HEK293T (cell line): ENCODE data around the gene ACTN3.
"Not testable (repeated sequence)": the region's sequence is repeated elsewhere in the genome, so short reads cannot be mapped to it uniquely, and the experiment has no call there.

Experiments used
- CTCF ChIA-PET: fragments of 350-600 bp; formaldehyde crosslinking; extraction: SDS; loops from one replicate; lab custom pipeline; 2021; ENCODE audit warnings: antibody characterized with exemption, inconsistent platforms; lab: Yijun Ruan, JAX
- POLR2A ChIA-PET: fragments of 350-600 bp; formaldehyde crosslinking; extraction: SDS; loops from one replicate; lab custom pipeline; 2020; ENCODE audit warnings: antibody characterized with exemption, inconsistent platforms; lab: Yijun Ruan, JAX
- DNase-seq: peaks from one replicate; pipeline ENCODE4 v3.0.0; 2012; ENCODE audit warnings: mixed read lengths; ENCODE audit errors: extremely low spot score
- ARNT ChIP-seq: fragments of 450-650 bp; IDR thresholded peaks from 2 replicates; pipeline ENCODE4 v1.6.1; 2017; ENCODE audit warnings: mild to moderate bottlenecking
- BHLHE40 ChIP-seq: fragments of 450-650 bp; IDR thresholded peaks from 2 replicates; pipeline ENCODE4 v1.6.1; 2016; ENCODE audit warnings: mild to moderate bottlenecking, moderate library complexity, borderline replicate concordance
- CTBP1 ChIP-seq: fragments of 450-650 bp; IDR thresholded peaks from 2 replicates; pipeline ENCODE4 v1.6.1; 2016; ENCODE audit warnings: borderline replicate concordance
- ELF4 ChIP-seq: fragments of 450-650 bp; IDR thresholded peaks from 2 replicates; pipeline ENCODE4 v1.6.1; 2017; ENCODE audit warnings: antibody characterized with exemption
- FOXA1 ChIP-seq: fragments of 450-650 bp; IDR thresholded peaks from 2 replicates; pipeline ENCODE4 v1.6.1; 2016; ENCODE audit warnings: mild to moderate bottlenecking
- FOXK2 ChIP-seq: fragments of 450-650 bp; IDR thresholded peaks from 2 replicates; pipeline ENCODE4 v1.6.1; 2016; ENCODE audit warnings: mild to moderate bottlenecking
- FOXM1 ChIP-seq: fragments of 450-650 bp; IDR thresholded peaks from 2 replicates; pipeline ENCODE4 v1.6.1; 2017; ENCODE audit warnings: mild to moderate bottlenecking, borderline replicate concordance
- HDGF ChIP-seq: fragments of 450-650 bp; IDR thresholded peaks from 2 replicates; pipeline ENCODE4 v1.6.1; 2017; ENCODE audit warnings: antibody characterized with exemption, borderline replicate concordance
- L3MBTL2 ChIP-seq: fragments of 450-650 bp; conservative IDR thresholded peaks from 2 replicates; pipeline ENCODE4 v1.6.1; 2016; ENCODE audit warnings: mild to moderate bottlenecking
- LEF1 ChIP-seq: fragments of 450-650 bp; IDR thresholded peaks from 2 replicates; pipeline ENCODE4 v1.6.1; 2017; ENCODE audit warnings: mild to moderate bottlenecking, borderline replicate concordance
- NFRKB ChIP-seq: fragments of 450-650 bp; IDR thresholded peaks from 2 replicates; pipeline ENCODE4 v1.6.1; 2016; ENCODE audit warnings: mild to moderate bottlenecking, moderate library complexity
- PKNOX1 ChIP-seq: fragments of 450-650 bp; IDR thresholded peaks from 2 replicates; pipeline ENCODE4 v1.6.1; 2016
- SP1 ChIP-seq: fragments of 450-650 bp; IDR thresholded peaks from 2 replicates; pipeline ENCODE4 v1.6.1; 2017
- SUZ12 ChIP-seq: fragments of 450-650 bp; IDR thresholded peaks from 2 replicates; pipeline ENCODE4 v1.6.1; 2016; ENCODE audit warnings: mild to moderate bottlenecking
- TARDBP ChIP-seq: fragments of 450-650 bp; IDR thresholded peaks from 2 replicates; pipeline ENCODE4 v1.6.1; 2016
- ZNF384 ChIP-seq: fragments of 450-650 bp; IDR thresholded peaks from 2 replicates; pipeline ENCODE4 v1.6.1; 2016

Gene ACTN3

GRCh38 chr11:66531841-66532240 is 14.9 kb upstream of the ACTN3 start:
- ChIA-PET POLR2A (no interaction called here), CTCF (no interaction called here)
- no peak for TF ChIP-seq ELF4
- TF ChIP-seq SP1, result no peak
- no peak for TF ChIP-seq BHLHE40
- no peak for TF ChIP-seq FOXA1
- TF ChIP-seq PKNOX1, result no peak
- TF ChIP-seq TARDBP, result no peak
- no peak for TF ChIP-seq HDGF
- no peak for TF ChIP-seq CTBP1
- TF ChIP-seq L3MBTL2, result no peak
- TF ChIP-seq SUZ12, result no peak
- TF ChIP-seq LEF1, result no peak
- TF ChIP-seq ZNF384, result no peak
- TF ChIP-seq FOXM1, result no peak
- TF ChIP-seq ARNT, result no peak
- TF ChIP-seq FOXK2, result no peak
- TF ChIP-seq NFRKB, result no peak
- no peak for DNase-seq

GRCh38 chr11:66532784-66533183 is 13.9 kb upstream of the ACTN3 start:
- CTCF ChIA-PET, result no interaction called here
- POLR2A ChIA-PET, result interaction anchor here (0.8 kb wide), 1 partner anchor 13 kb away, joined by 3 read pairs; the partner anchor contains the start of gene ZDHHC24
- no peak for DNase-seq
- TF ChIP-seq L3MBTL2, result no peak
- TF ChIP-seq NFRKB, result no peak
- no peak for TF ChIP-seq ARNT

DNA sequence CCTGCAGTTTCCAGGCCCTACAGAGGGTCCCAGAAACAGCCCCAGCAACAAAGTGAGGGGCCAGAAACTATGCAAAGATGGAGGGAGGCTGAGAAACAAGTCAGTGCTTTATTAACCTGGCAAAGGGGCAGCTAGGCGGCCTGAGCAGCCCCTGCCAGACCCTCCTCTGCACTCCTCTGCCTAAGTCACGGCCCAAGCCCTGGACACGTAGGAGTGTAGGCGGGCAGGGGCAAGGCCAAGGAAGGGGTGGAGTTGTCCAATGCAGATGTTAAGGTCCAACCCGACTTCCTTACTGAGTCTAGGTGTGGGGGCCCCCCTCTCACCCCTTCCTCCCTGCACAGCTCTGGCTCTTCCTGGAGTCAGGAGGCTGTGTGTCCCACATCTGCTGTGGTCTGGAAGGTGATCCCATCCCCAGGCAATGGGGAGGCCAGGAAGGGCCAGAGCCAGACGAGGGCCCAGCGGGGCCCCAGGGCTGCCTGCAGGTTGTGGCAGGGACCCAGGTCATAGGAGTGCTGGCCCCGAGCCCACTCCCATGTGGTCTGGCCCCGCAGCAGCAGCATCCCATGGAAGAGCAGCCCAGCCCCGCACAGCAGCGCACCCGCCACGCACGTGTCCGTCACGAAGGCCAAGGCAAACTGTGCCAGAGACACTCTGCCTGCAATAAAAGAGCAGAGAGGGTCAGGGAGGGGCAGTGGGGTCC is 7.4 kb upstream of the ACTN3 start:
- POLR2A ChIA-PET, result no interaction called here
- CTCF ChIA-PET, result no interaction called here
- TF ChIP-seq PKNOX1 (no peak), FOXK2 (no peak), NFRKB (no peak), CTBP1 (no peak), HDGF (no peak), ZNF384 (no peak), FOXA1 (no peak), FOXM1 (no peak), SP1 (no peak), ARNT (no peak), ELF4 (no peak), SUZ12 (no peak), BHLHE40 (no peak), LEF1 (no peak), TARDBP (no peak)
- no peak for DNase-seq

GRCh38 chr11:66539870-66540213 is 6.9 kb upstream of the ACTN3 start:
- POLR2A ChIA-PET, result no interaction called here

GRCh38 chr11:66540598-66540997 is 6.1 kb upstream of the ACTN3 start:
- POLR2A ChIA-PET, CTCF ChIA-PET, DNase-seq: not testable (repeated sequence)

More at GRCh38 chr11:66539870-66540213, 6.9 kb upstream of the ACTN3 start:
- CTCF ChIA-PET, result no interaction called here
- no peak for DNase-seq
- TF ChIP-seq BHLHE40, result no peak
- TF ChIP-seq PKNOX1, result no peak
- TF ChIP-seq L3MBTL2, result no peak
- no peak for TF ChIP-seq FOXM1
- no peak for TF ChIP-seq NFRKB
- TF ChIP-seq FOXK2, result no peak
- TF ChIP-seq ZNF384, result no peak

- CTCF ChIA-PET, result no interaction called here
These were observed 4.8 kb upstream of the ACTN3 start for GRCh38 chr11:66541892-66542291.

More at GRCh38 chr11:66541892-66542291, 4.8 kb upstream of the ACTN3 start:
- no peak for DNase-seq
- no peak for TF ChIP-seq LEF1
- no peak for TF ChIP-seq ARNT
- no peak for TF ChIP-seq FOXM1
- TF ChIP-seq PKNOX1, result no peak
- TF ChIP-seq ELF4, result no peak
- TF ChIP-seq FOXK2, result no peak
- TF ChIP-seq FOXA1, result no peak
- no peak for TF ChIP-seq SP1
- no peak for TF ChIP-seq ZNF384
- no peak for TF ChIP-seq HDGF
- TF ChIP-seq BHLHE40, result no peak
- no peak for TF ChIP-seq TARDBP
- TF ChIP-seq L3MBTL2, result no peak
- TF ChIP-seq SUZ12, result no peak
- TF ChIP-seq NFRKB, result no peak
- TF ChIP-seq CTBP1, result no peak
- POLR2A ChIA-PET, result no interaction called here
